Measurements from ENCODE around the gene BAG2. TPM values are rescaled to one million over a fixed set of nuclear protein-coding genes. Genes with fewer than 3 reads are reported as not detected.

Gene BAG2
- polyA plus RNA-seq, 1 experiment = 43.4 TPM

- H3K27ac ChIP-seq (ENCODE audit: low read depth, low read length) = no peak overlapping the region
- H3K9me3 ChIP-seq (ENCODE audit: control insufficient read depth, insufficient read depth, low read length) = no peaks in the 10 kb centered on the region
- POLR2A ChIA-PET = no interaction called here
- TF ChIP-seq CTCF (IDR thresholded peaks at IDR 0.05; ENCODE audit: low read depth, low read length) = no peak
- H3K27me3 ChIP-seq (ENCODE audit: control insufficient read depth, insufficient read depth, low read length) = no peaks in the 10 kb centered on the region
- CTCF ChIA-PET = no interaction called here
- DNase-seq (ENCODE audit: low read depth, low spot score) = no peak
- no peak overlapping the region for H3K4me3 ChIP-seq (ENCODE audit: low read depth, low read length)
These were observed 30.0 kb upstream of the BAG2 start for GRCh38 chr6:57142178-57142525.

- DNase-seq (ENCODE audit: low read depth, low spot score) = no peak
- ChIA-PET POLR2A (no interaction called here), CTCF (interaction anchor here (0.7 kb wide), 1 partner anchor 8 kb away, joined by 6 read pairs; no protein-coding TSS in a partner anchor)
- Histone ChIP-seq H3K9me3 (ENCODE audit: control insufficient read depth, insufficient read depth, low read length) (no peaks in the 10 kb centered on the region), H3K27me3 (ENCODE audit: control insufficient read depth, insufficient read depth, low read length) (no peaks in the 10 kb centered on the region), H3K4me3 (ENCODE audit: low read depth, low read length) (no peak overlapping the region), H3K27ac (ENCODE audit: low read depth, low read length) (no peak overlapping the region)
- no peak for TF ChIP-seq CTCF (IDR thresholded peaks at IDR 0.05; ENCODE audit: low read depth, low read length)
These were observed 28.4 kb upstream of the BAG2 start for GRCh38 chr6:57143690-57144089.

GRCh38 chr6:57147401-57147800 is 24.7 kb upstream of the BAG2 start:
- no peak for DNase-seq (ENCODE audit: low read depth, low spot score)
- ChIA-PET CTCF (no interaction called here), POLR2A (no interaction called here)
- Histone ChIP-seq H3K27me3 (ENCODE audit: control insufficient read depth, insufficient read depth, low read length) (no peaks in the 10 kb centered on the region), H3K9me3 (ENCODE audit: control insufficient read depth, insufficient read depth, low read length) (no peaks in the 10 kb centered on the region), H3K4me3 (ENCODE audit: low read depth, low read length) (no peak overlapping the region), H3K27ac (ENCODE audit: low read depth, low read length) (no peak overlapping the region)
- no peak for TF ChIP-seq CTCF (IDR thresholded peaks at IDR 0.05; ENCODE audit: low read depth, low read length)

GRCh38 chr6:57147955-57148858 is 23.9 kb upstream of the BAG2 start:
- TF ChIP-seq CTCF (IDR thresholded peaks at IDR 0.05; ENCODE audit: low read depth, low read length) = no peak
- POLR2A ChIA-PET = no interaction called here
- no peak overlapping the region for H3K4me3 ChIP-seq (ENCODE audit: low read depth, low read length)
- H3K9me3 ChIP-seq (ENCODE audit: control insufficient read depth, insufficient read depth, low read length) = no peaks in the 10 kb centered on the region
- no peaks in the 10 kb centered on the region for H3K27me3 ChIP-seq (ENCODE audit: control insufficient read depth, insufficient read depth, low read length)
- DNase-seq (ENCODE audit: low read depth, low spot score) = no peak
- no peak overlapping the region for H3K27ac ChIP-seq (ENCODE audit: low read depth, low read length)
- CTCF ChIA-PET = no interaction called here

- H3K27ac ChIP-seq (ENCODE audit: low read depth, low read length) = no peak overlapping the region
- no peak for TF ChIP-seq CTCF (IDR thresholded peaks at IDR 0.05; ENCODE audit: low read depth, low read length)
- H3K27me3 ChIP-seq (ENCODE audit: control insufficient read depth, insufficient read depth, low read length) = no peaks in the 10 kb centered on the region
- DNase-seq (ENCODE audit: low read depth, low spot score) = no peak
- ChIA-PET CTCF (interaction anchor here (1.0 kb wide), 2 partner anchors 157 to 254 kb away, joined by 3 read pairs; no protein-coding TSS in a partner anchor), POLR2A (no interaction called here)
- no peaks in the 10 kb centered on the region; the same call in 1 of the 2 replicates for H3K9me3 ChIP-seq (ENCODE audit: control insufficient read depth, insufficient read depth, low read length)
- H3K4me3 ChIP-seq (ENCODE audit: low read depth, low read length) = no peak overlapping the region
These were observed 13.5 kb upstream of the BAG2 start for GRCh38 chr6:57158658-57159057.

Data from AG04450 (cell line).